Lung (tissue), 12 donors: Measurements from ENCODE around the gene PCBP3. TPM values are rescaled to one million over a fixed set of nuclear protein-coding genes. Genes with fewer than 3 reads are reported as not detected.
"Not testable (repeated sequence)": the region's sequence is repeated elsewhere in the genome, so short reads cannot be mapped to it uniquely, and the experiment has no call there.

Experiments
- ATAC-seq: fragments of 200-7000 bp; cut with Tn5 transposase; one replicate; pipeline ENCODE4 v1.9.1; 2020; ENCODE audit warnings: moderate number of reproducible peaks; ENCODE audit not compliant: insufficient read depth, low FRiP score
- DNase-seq, 3 donors: peaks; one replicate each; pipeline ENCODE4 v3.0.0-alpha.2; 2013 to 2017
- H3K27ac ChIP-seq, 2 donors: one replicate each; pipeline ENCODE4 v1.5.1; 2013; ENCODE audit warnings: mild to moderate bottlenecking in 2 of 2, moderate library complexity in 2 of 2, control low read depth in 1 of 2, inconsistent platforms in 1 of 2, low read depth in 1 of 2, low read length in 1 of 2
- H3K27me3 ChIP-seq, 3 donors: one replicate each; pipeline ENCODE4 v1.5.1; 2013; ENCODE audit warnings: low read length in 2 of 3; ENCODE audit not compliant: control insufficient read depth in 3 of 3, insufficient read depth in 3 of 3
- H3K36me3 ChIP-seq, 4 donors: one replicate each; pipeline ENCODE4 v1.5.1; 2013; ENCODE audit warnings: low read length in 4 of 4, mild to moderate bottlenecking in 1 of 4, moderate library complexity in 1 of 4; ENCODE audit not compliant: control insufficient read depth in 4 of 4, insufficient read depth in 4 of 4
- H3K4me1 ChIP-seq, 5 donors: one replicate each; pipeline ENCODE4 v1.5.1; 2013; ENCODE audit warnings: low read length in 5 of 5, mild to moderate bottlenecking in 2 of 5, moderate library complexity in 1 of 5; ENCODE audit not compliant: control insufficient read depth in 5 of 5, insufficient read depth in 5 of 5
- H3K4me3 ChIP-seq: one replicate; pipeline ENCODE4 v1.5.1; 2013; ENCODE audit warnings: mild to moderate bottlenecking, control low read depth, moderate library complexity
- H3K9ac ChIP-seq, 2 donors: one replicate each; pipeline ENCODE4 v1.5.1; 2013; ENCODE audit warnings: low read length in 2 of 2, control low read depth in 1 of 2; ENCODE audit not compliant: insufficient read depth in 1 of 2
- H3K9me3 ChIP-seq, 4 donors: one replicate each; pipeline ENCODE4 v1.5.1; 2013; ENCODE audit warnings: low read length in 3 of 4, mild to moderate bottlenecking in 1 of 4, moderate library complexity in 1 of 4; ENCODE audit not compliant: control insufficient read depth in 4 of 4, insufficient read depth in 3 of 4
- CTCF ChIP-seq: IDR thresholded peaks from 2 replicates; pipeline ENCODE4 v1.5.1; 2012; ENCODE audit warnings: mild to moderate bottlenecking; ENCODE audit errors: control extremely low read depth, extremely low read depth
- WGBS, 2 donors: extraction: QIAGEN DNeasy Blood & Tissue Kit; methylation state at CpG; one replicate each; pipeline ENCODE4 v1.1.7; 2013; 5-methylcytosine and 5-hydroxymethylcytosine counted together
- polyA plus RNA-seq, 2 donors: library from polyadenylated mRNA; stranded (reverse); fragments of 200-250 nt; gene quantifications; one replicate each; pipeline ENCODE4 v1.2.1, GENCODE V29; 2013
- total RNA-seq, 2 donors: library from RNA; depleted of rRNA in 1 of 2; stranded (reverse); fragments of >200 nt in 1 of 2; gene quantifications; one replicate each; pipeline ENCODE4 v1.2.1, GENCODE V29; 2014 to 2021
- donor health status: control.
- donor health status: control.
- donor health status: Bipolar disorder and iron deficiency.
- donor health status: healthy.
- donor health status: DM: yes; HTN: yes; CAD: no.

PCBP3 gene
- total and polyA plus RNA-seq, 4 donors: 1.6 to 8.2 (median 3.1) TPM

- no peak overlapping the region for H3K9ac ChIP-seq
- WGBS, 2 donors: 68 to 70% methylated on average over 4 of the region's 4 CpGs
Observed at GRCh38 chr21:45655124-45655523, 11.6 kb downstream of the PCBP3 start.

GRCh38 chr21:45656114-45656513, 12.6 kb downstream of the PCBP3 start:
- not testable (repeated sequence) for H3K27ac ChIP-seq, H3K4me3 ChIP-seq, H3K4me1 ChIP-seq, H3K36me3 ChIP-seq, ATAC-seq, H3K9ac ChIP-seq, H3K9me3 ChIP-seq, DNase-seq, H3K27me3 ChIP-seq
- WGBS, 2 donors: 69 to 85% methylated on average over 2 of the region's 3 CpGs

More at GRCh38 chr21:45655124-45655523, 11.6 kb downstream of the PCBP3 start:
- DNase-seq: no peak
- H3K36me3 ChIP-seq: no peaks in the 10 kb centered on the region
- no peak overlapping the region for H3K27ac ChIP-seq
- no peak for ATAC-seq
- no peak for TF ChIP-seq CTCF
- H3K27me3 ChIP-seq: no peaks in the 10 kb centered on the region
- no peak overlapping the region for H3K4me3 ChIP-seq
- H3K9me3 ChIP-seq: no peaks in the 10 kb centered on the region
- no peaks in the 10 kb centered on the region for H3K4me1 ChIP-seq

GRCh38 chr21:45661913-45662622, 18.5 kb downstream of the PCBP3 start:
- H3K4me3 ChIP-seq, H3K9me3 ChIP-seq, H3K27me3 ChIP-seq, H3K4me1 ChIP-seq, H3K9ac ChIP-seq, ATAC-seq, H3K36me3 ChIP-seq, DNase-seq, H3K27ac ChIP-seq: not testable (repeated sequence)
- WGBS, 2 donors: 87 to 93% methylated on average over 4 of the region's 4 CpGs

GRCh38 chr21:45662623-45663245, 19.2 kb downstream of the PCBP3 start:
- not testable (repeated sequence) for H3K9ac ChIP-seq, H3K27me3 ChIP-seq, ATAC-seq, H3K36me3 ChIP-seq, H3K4me3 ChIP-seq, H3K27ac ChIP-seq, H3K4me1 ChIP-seq, DNase-seq, H3K9me3 ChIP-seq
- 91 to 97% methylated on average over 10 of the region's 10 CpGs for WGBS, 2 donors

- Histone ChIP-seq H3K9me3 (peaks cover 0 to 2% (median under 1%) of the 10 kb centered on the region in 4 donors), H3K4me3 (no peak overlapping the region), H3K9ac (no peak overlapping the region), H3K36me3 (no peaks in the 10 kb centered on the region), H3K27ac (no peak overlapping the region), H3K4me1 (no peaks in the 10 kb centered on the region), H3K27me3 (no peaks in the 10 kb centered on the region)
- TF ChIP-seq CTCF: no peak
- DNase-seq (no peak), ATAC-seq (no peak)
- WGBS, 2 donors: 92 to 96% methylated on average over 1 of the region's 1 CpG
Observed at GRCh38 chr21:45669382-45669781, 25.9 kb downstream of the PCBP3 start.
